GM23338 (cell line): Measurements from ENCODE around the gene ZNF74. TPM values are rescaled to one million over a fixed set of nuclear protein-coding genes. Genes with fewer than 3 reads are reported as not detected.

Source experiments
- ATAC-seq: fragments of 200-7000 bp; cut with Tn5 transposase; 3 replicates; pipeline ENCODE4 v1.9.1; 2020
- DNase-seq: peaks from one replicate; pipeline ENCODE4 v3.0.0-alpha.2; 2015; ENCODE audit warnings: low spot score
- H2AFZ ChIP-seq: fragments of 200-600 bp; sonication (generic); 2 replicates; pipeline ENCODE4 v1.8.0; 2016; ENCODE audit warnings: antibody characterized with exemption, mild to moderate bottlenecking, moderate library complexity
- H3F3A ChIP-seq: fragments of 200-600 bp; sonication (generic); replicated peaks from 2 replicates; pipeline ENCODE4 v1.8.0; 2017; ENCODE audit warnings: antibody characterized with exemption, mixed run types, low read depth
- H3K27ac ChIP-seq: fragments of 200-600 bp; sonication (generic); 2 replicates; pipeline ENCODE4 v1.6.1; 2016; ENCODE audit warnings: low read depth
- H3K27me3 ChIP-seq: fragments of 200-600 bp; sonication (generic); 2 replicates; pipeline ENCODE4 v1.8.0; 2016; ENCODE audit warnings: mild to moderate bottlenecking, mixed run types, moderate library complexity; ENCODE audit not compliant: insufficient read depth
- H3K36me3 ChIP-seq: fragments of 200-600 bp; sonication (generic); 2 replicates; pipeline ENCODE4 v1.8.0; 2016; ENCODE audit warnings: mild to moderate bottlenecking; ENCODE audit not compliant: insufficient read depth
- H3K4me1 ChIP-seq: fragments of 200-600 bp; sonication (generic); 2 replicates; pipeline ENCODE4 v1.8.0; 2016; ENCODE audit warnings: mild to moderate bottlenecking, moderate library complexity; ENCODE audit not compliant: insufficient read depth
- H3K4me2 ChIP-seq: fragments of 200-600 bp; sonication (generic); 2 replicates; pipeline ENCODE4 v1.7.1; 2017; ENCODE audit warnings: mixed run types
- H3K4me3 ChIP-seq: fragments of 200-600 bp; sonication (generic); 2 replicates; pipeline ENCODE4 v1.6.1; 2016; ENCODE audit warnings: mixed run types
- H3K79me2 ChIP-seq: fragments of 200-600 bp; sonication (generic); replicated peaks from 2 replicates; pipeline ENCODE4 v1.8.0; 2017; ENCODE audit warnings: mild to moderate bottlenecking; ENCODE audit not compliant: insufficient read depth
- H3K9me2 ChIP-seq: fragments of 200-600 bp; sonication (generic); 2 replicates; pipeline ENCODE4 v1.8.0; 2017; ENCODE audit not compliant: insufficient read depth
- H4K20me1 ChIP-seq: fragments of 200-600 bp; sonication (generic); replicated peaks from 2 replicates; pipeline ENCODE4 v1.8.0; 2017; ENCODE audit warnings: mild to moderate bottlenecking; ENCODE audit not compliant: insufficient read depth
- H3K27ac Mint-ChIP-seq: 2 replicates; pipeline ENCODE4 v1.8.0; 2020; ENCODE audit warnings: inconsistent platforms, mild to moderate bottlenecking, moderate library complexity, mixed read lengths
- H3K27me3 Mint-ChIP-seq: 3 replicates; pipeline ENCODE4 v1.8.0; 2022; ENCODE audit warnings: low read depth, mild to moderate bottlenecking, moderate library complexity, mixed read lengths, inconsistent platforms; ENCODE audit not compliant: insufficient read depth, poor library complexity
- H3K36me3 Mint-ChIP-seq: 3 replicates; pipeline ENCODE4 v1.8.0; 2021; ENCODE audit warnings: low read depth, mild to moderate bottlenecking, inconsistent platforms, moderate library complexity, mixed read lengths
- H3K4me1 Mint-ChIP-seq: 3 replicates; pipeline ENCODE4 v1.8.0; 2020; ENCODE audit warnings: mild to moderate bottlenecking, inconsistent platforms, mixed read lengths
- H3K4me3 Mint-ChIP-seq: 3 replicates; pipeline ENCODE4 v1.8.0; 2021; ENCODE audit warnings: moderate library complexity, mild to moderate bottlenecking, inconsistent platforms, mixed read lengths
- H3K9me3 Mint-ChIP-seq: 3 replicates; pipeline ENCODE4 v1.8.0; 2020; ENCODE audit warnings: moderate library complexity, mild to moderate bottlenecking, inconsistent platforms, mixed read lengths
- CREB1 ChIP-seq: fragments of 250-450 bp; sonication (Bioruptor Pico); IDR thresholded peaks from 2 replicates; pipeline ENCODE4 v1.5.0; 2020; ENCODE audit warnings: low read depth, mild to moderate bottlenecking, moderate library complexity
- CTCF ChIP-seq, 2 experiments: fragments of 200-600 bp in 1 of 2; sonication (generic) in 1 of 2; conservative IDR thresholded peaks; 2 replicates each; pipeline versions ENCODE4 v1.5.1 to v1.6.1; 2016 to 2017; ENCODE audit warnings: antibody characterized with exemption in 2 of 2, low read depth in 2 of 2, mild to moderate bottlenecking in 2 of 2, moderate library complexity in 1 of 2
- ETS1 ChIP-seq: IDR thresholded peaks from 2 replicates; pipeline ENCODE4 v1.6.1; 2016; ENCODE audit warnings: antibody characterized with exemption
- EZH2 ChIP-seq: fragments of 200-600 bp; sonication (generic); IDR thresholded peaks from one replicate; pipeline ENCODE4 v1.8.0; 2017; ENCODE audit warnings: antibody characterized with exemption, mild to moderate bottlenecking, low read depth; ENCODE audit not compliant: unreplicated experiment
- EZH2phosphoT487 ChIP-seq: fragments of 200-600 bp; sonication (generic); IDR thresholded peaks from one replicate; pipeline ENCODE4 v1.8.1; 2018; ENCODE audit warnings: antibody characterized with exemption; ENCODE audit not compliant: unreplicated experiment
- JUNB ChIP-seq: IDR thresholded peaks from one replicate; pipeline ENCODE4 v1.6.1; 2016; ENCODE audit warnings: antibody characterized with exemption; ENCODE audit not compliant: unreplicated experiment
- POLR2AphosphoS5 ChIP-seq: IDR thresholded peaks from 2 replicates; pipeline ENCODE4 v1.6.1; 2016; ENCODE audit warnings: antibody characterized with exemption, low read depth
- REST ChIP-seq: IDR thresholded peaks from one replicate; pipeline ENCODE4 v1.6.1; 2018; ENCODE audit warnings: antibody characterized with exemption; ENCODE audit not compliant: unreplicated experiment
- STAT1 ChIP-seq: IDR thresholded peaks from one replicate; pipeline ENCODE4 v1.6.1; 2016; ENCODE audit warnings: antibody characterized with exemption; ENCODE audit not compliant: unreplicated experiment
- ZNF114 ChIP-seq: fragments of 250-450 bp; sonication (Bioruptor Pico); IDR thresholded peaks from 2 replicates; pipeline ENCODE4 v1.5.0; 2020; ENCODE audit warnings: mild to moderate bottlenecking, moderate library complexity
- ZNF331 ChIP-seq: fragments of 250-450 bp; sonication (Bioruptor Pico); IDR thresholded peaks from 2 replicates; pipeline ENCODE4 v1.5.0; 2020; ENCODE audit warnings: low read depth, mild to moderate bottlenecking, moderate library complexity
- polyA plus RNA-seq: library from polyadenylated mRNA; unstranded; fragments of >200 nt; fragmentation: Nextera tagmentation; extraction: Ambion mirVana; gene quantifications from 2 replicates; pipeline ENCODE4 v1.2.1, GENCODE V29; 2016
- total RNA-seq: library from RNA; depleted of rRNA; stranded (reverse); fragments of >200 nt; shearing (Covaris generic); gene quantifications from 2 replicates; pipeline ENCODE4 v1.2.3, GENCODE V29; 2014

Gene ZNF74
- total and polyA plus RNA-seq, 2 experiments from 2014 or later = 16.1 to 94.0 TPM

GRCh38 chr22:20427945-20428417 lies 34.0 kb downstream of the ZNF74 start (continued):
- TF ChIP-seq CTCF (conservative IDR thresholded peaks at IDR 0.05; ENCODE audit: low read depth in 2 of 2) (no peak), ZNF114 (no peak), POLR2AphosphoS5 (no peak), ZNF331 (no peak), ETS1 (no peak)

GRCh38 chr22:20428496-20429253 lies 34.7 kb downstream of the ZNF74 start:
- Mint-ChIP-seq H3K36me3 (peaks cover 4% of the 10 kb centered on the region), H3K4me3 (peak overlapping the region; percentile 53), H3K9me3 (no peaks in the 10 kb centered on the region; the same call in 1 of the 3 replicates), H3K27ac (no peak overlapping the region), H3K4me1 (peaks cover 4% of the 10 kb centered on the region), H3K27me3 (peaks cover 85% of the 10 kb centered on the region)
- peaks cover 6% of the 10 kb centered on the region; the same call in 1 of the 2 replicates for H4K20me1 ChIP-seq
- peaks cover 4% of the 10 kb centered on the region; the same call in 1 of the 2 replicates for H3K4me1 ChIP-seq
- DNase-seq (no peak), ATAC-seq (no peak)
- no peak overlapping the region for H3K27ac ChIP-seq
- no peaks in the 10 kb centered on the region for H3K79me2 ChIP-seq
- H3K27me3 ChIP-seq = peaks cover 91% of the 10 kb centered on the region
- peak overlapping the region; percentile 77 for H3K4me2 ChIP-seq
- H3F3A ChIP-seq = 0 out of 2 replicates have a peak, but pooled peaks cover 10% of the 10 kb centered on the region
- peak overlapping the region; percentile 49 for H3K4me3 ChIP-seq
- no peak overlapping the region for H2AFZ ChIP-seq
- no peaks in the 10 kb centered on the region for H3K9me2 ChIP-seq
- H3K36me3 ChIP-seq = no peaks in the 10 kb centered on the region
- TF ChIP-seq JUNB = no peak
- no peak for TF ChIP-seq EZH2phosphoT487
- TF ChIP-seq ZNF331 = no peak
- TF ChIP-seq EZH2 = no peak
- no peak for TF ChIP-seq CREB1 (CRISPR knock-in tag)
- no peak for TF ChIP-seq REST
- TF ChIP-seq POLR2AphosphoS5 = no peak
- no peak for TF ChIP-seq CTCF (conservative IDR thresholded peaks at IDR 0.05; ENCODE audit: low read depth in 2 of 2)
- no peak for TF ChIP-seq STAT1
